Posterior vena cava (tissue), 2 donors: ENCODE measurements around the gene ARHGEF4. TPM values are rescaled to one million over a fixed set of nuclear protein-coding genes. Genes with fewer than 3 reads are reported as not detected.

Source experiments
- DNase-seq: peaks from one replicate; pipeline ENCODE4 v3.0.0-alpha.2; 2020; ENCODE audit warnings: low spot score
- intact Hi-C, 2 donors: fragments of 100-400 bp; cut with DNase I; formaldehyde crosslinking; loops; one replicate each; pipeline versions ENCODE4 v1.14.1 to v1.14.2; 2022 to 2023
- total RNA-seq, 2 donors: library from RNA; stranded (reverse); fragmentation: NEBNext Ultra II Directional; extraction: Animal tissue kit (Norgen Biotek cat#: 25700); gene quantifications; one replicate each; pipeline ENCODE4 v1.2.1, GENCODE V29; 2021
- donor health status: DM: yes; HTN: yes; CAD: no.
- donor health status: DM: yes; HTN: yes; CAD: no.

ARHGEF4 gene
- total RNA-seq, 2 donors from 2014 or later, result 8.8 to 14.7 TPM

- no peak for DNase-seq
- intact Hi-C loops, result no loop called here
Observed at GRCh38 chr2:131016826-131017741, 180.4 kb downstream of the ARHGEF4 start.

DNA sequence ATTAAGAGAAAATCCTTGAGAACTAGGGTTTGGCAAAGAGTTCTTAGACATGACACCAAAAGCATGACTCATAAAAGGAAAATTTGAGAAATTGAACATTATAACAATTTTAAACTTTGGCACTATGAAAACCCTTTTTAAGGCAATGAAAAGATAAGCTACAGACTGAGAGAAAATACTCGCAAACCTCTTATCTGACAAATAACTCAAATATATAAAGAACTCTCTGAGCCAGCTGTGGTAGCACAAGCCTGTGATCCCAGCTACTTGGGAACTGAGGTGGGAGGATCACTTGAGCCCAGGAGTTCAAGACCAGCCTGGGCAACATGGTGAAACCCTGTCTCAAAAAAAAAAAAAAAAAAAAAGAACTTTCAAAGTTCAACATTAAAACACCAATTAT is 186.0 kb downstream of the ARHGEF4 start:
- DNase-seq, result no peak
- intact Hi-C loops, result no loop called here

GRCh38 chr2:131023758-131024157 is 187.0 kb downstream of the ARHGEF4 start:
- intact Hi-C loops, result no loop called here
- DNase-seq, result no peak

- DNase-seq, result no peak
Observed at GRCh38 chr2:131026919-131027318, 190.2 kb downstream of the ARHGEF4 start.

DNA sequence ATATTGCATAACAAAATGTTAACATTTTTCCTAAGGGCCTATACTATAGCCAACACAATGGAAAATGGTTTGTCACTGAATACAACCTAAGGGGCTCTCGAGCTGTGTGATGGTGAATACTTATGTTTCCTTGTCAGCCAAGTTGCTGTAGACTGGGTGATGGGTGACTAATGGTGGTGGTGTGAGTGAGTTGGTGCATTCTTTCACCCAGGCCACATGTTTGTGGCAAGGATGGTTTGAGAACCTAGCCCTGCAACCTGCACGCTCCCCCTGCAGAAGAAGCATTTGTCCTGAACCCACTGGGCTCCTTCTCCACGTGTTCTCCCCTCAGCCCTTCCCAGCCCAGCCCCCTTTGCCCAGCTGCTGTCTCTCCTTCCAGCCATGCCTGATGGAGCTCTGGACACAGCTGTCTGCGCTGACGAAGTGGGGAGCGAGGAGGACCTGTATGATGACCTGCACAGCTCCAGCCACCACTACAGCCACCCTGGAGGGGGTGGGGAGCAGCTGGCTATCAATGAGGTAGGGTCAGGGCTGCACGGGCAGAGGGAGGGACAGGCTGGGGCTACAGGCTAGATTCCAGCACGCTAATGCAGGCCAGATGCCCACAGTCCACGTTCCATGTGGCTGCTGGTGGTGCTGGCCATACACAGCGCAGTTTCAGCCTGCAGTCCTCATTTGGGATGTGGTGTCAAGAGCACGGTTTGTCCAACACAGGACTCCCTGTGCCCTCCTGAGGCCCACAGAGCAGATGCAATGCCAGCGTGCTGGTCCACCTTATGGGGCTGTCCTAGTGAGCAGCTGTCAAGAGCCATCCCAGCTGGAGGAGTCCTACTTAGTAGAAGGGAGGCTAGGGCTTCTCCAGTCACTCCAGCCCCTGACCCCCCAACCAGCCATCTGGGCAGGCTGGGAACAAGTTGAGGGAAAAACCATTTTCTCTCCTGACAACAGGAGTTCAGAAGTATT is 191.1 kb downstream of the ARHGEF4 start:
- intact Hi-C loops, result loop anchor here in 1 of 2 donors (5.0 kb wide), 1 partner anchor 866 kb away; no protein-coding TSS in a partner anchor
- no peak for DNase-seq

More at GRCh38 chr2:131026919-131027318, 190.2 kb downstream of the ARHGEF4 start:
- intact Hi-C loops, result loop anchor here in 1 of 2 donors (5.0 kb wide), 1 partner anchor 865 kb away; no protein-coding TSS in a partner anchor

- DNase-seq, result no peak
- intact Hi-C loops, result loop anchor here in 1 of 2 donors (5.0 kb wide), 1 partner anchor 868 kb away; no protein-coding TSS in a partner anchor
Observed at GRCh38 chr2:131029812-131030211, 193.1 kb downstream of the ARHGEF4 start.

DNA sequence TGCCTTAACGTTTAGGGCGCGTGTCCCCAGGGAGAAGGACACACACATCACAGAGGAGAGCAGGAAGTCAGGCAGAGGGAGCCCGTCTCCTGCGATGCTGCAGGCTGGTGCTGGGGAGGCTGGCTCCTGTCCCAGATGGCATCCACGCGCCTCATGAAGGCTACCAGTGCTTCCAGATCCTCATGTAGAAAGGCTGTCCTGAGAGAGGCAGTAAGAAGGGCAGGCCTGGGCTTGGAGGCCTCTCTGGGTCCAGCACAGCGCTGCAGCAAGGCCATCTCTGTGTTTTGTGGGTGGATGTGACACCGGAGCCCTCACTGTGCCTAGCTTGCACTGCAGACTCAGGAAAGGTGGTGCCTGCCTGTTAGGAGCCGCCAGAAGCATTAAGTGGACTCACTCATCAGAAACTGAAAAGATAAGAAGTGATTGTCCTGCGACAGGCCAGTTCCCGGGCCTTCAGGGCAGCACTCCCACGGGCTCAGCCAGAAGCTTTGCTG is 193.8 kb downstream of the ARHGEF4 start:
- intact Hi-C loops, result no loop called here
- DNase-seq, result no peak

GRCh38 chr2:131031431-131031841 is 194.7 kb downstream of the ARHGEF4 start:
- DNase-seq, result no peak
- intact Hi-C loops, result no loop called here

DNA sequence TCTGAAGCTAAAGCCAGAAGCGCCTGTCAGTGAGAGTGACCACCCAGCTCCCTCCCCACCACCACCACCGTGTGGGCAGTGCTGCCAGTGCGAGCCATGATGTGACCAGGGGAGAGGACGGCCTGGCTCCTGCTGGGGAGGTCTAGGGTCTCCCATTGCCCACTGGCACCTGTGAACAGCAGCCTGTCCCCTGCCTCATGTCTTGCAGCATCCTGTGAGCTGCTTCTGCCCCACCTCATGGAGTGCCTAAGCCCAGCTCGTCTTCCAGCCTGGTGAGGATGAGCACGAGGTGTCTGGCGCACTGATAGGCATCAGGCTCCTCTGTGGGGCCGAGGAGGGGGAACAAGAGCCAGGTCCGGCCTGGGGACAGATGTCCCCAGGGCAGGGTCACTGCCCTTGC is 195.2 kb downstream of the ARHGEF4 start:
- no peak for DNase-seq
- intact Hi-C loops, result no loop called here

DNA sequence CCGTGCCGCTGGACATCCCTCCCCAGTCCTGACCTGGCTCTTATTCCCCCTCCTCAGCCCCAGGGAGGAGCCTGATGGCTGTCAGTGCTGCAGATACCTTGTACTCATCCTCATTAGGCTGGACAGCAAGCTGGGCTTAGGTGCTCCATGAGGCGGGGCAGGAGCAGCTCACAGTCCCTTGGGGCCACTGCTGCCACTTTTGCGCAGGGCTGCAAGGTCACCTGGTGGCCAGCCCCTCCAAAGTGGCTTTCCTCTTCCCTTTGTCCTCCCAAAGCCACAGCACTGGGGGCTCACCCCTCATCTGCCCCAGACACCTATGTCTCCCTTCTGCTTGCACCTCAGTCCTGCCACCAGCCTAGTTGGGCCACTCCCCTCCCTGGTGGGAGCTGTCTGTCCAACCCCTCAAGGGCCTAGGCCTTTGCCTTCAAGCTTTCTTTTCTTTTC is 195.7 kb downstream of the ARHGEF4 start:
- DNase-seq, result no peak
- intact Hi-C loops, result no loop called here

GRCh38 chr2:131033786-131034121 is 197.0 kb downstream of the ARHGEF4 start:
- DNase-seq, result no peak

DNA sequence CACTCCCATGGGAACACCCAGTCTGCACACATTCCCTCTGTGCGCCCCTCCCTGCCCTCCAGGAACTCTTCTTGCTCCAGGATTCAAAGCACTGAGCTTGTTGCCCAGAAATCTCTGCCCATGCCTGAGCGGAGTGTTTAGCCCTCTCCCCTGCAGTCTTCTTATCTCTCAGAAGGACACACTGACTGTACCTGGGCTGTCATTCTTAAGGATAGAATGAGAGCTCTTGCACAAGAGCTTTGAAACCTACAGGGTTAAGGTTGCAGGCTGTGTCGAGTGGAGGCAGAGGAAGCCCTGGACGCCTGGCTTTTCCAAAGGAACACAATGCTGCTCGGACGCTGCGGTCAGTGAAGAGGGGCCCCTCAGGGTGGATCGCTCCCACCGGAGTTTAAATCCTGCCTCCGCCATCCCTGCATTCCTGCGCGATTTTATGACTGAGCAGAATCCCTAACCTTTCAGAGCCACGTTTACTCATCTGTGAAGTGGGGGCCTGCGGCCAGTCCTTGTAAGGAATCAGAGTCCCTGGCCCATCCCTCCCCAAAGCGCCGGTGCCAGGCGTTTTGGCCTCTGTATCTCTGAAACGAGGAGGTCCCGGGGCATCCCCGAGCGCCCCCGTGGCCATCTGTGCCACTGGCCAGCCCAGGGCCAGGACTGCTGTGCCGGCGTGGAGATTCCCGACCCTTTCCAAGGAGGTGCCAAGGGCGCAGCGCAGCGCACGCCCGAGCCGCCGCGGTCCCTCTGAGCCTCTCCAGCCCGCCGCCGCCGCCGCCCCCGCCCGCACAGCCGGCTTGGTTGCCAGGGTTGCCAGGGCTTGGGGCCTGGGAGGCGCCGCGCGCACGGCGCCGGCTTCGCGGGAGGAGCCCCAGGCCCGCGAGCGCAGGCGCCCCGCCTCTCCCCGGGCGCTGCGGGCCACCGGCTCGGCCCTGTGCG is 197.7 kb downstream of the ARHGEF4 start:
- intact Hi-C loops, result no loop called here

More at GRCh38 chr2:131033786-131034121, 197.0 kb downstream of the ARHGEF4 start:
- intact Hi-C loops, result no loop called here

GRCh38 chr2:131035112-131035825 is 198.6 kb downstream of the ARHGEF4 start:
- intact Hi-C loops, result no loop called here
- DNase-seq, result peak; percentile 79

More for the DNA sequence above, 197.7 kb downstream of the ARHGEF4 start:
- DNase-seq, result peak; percentile 80

DNA sequence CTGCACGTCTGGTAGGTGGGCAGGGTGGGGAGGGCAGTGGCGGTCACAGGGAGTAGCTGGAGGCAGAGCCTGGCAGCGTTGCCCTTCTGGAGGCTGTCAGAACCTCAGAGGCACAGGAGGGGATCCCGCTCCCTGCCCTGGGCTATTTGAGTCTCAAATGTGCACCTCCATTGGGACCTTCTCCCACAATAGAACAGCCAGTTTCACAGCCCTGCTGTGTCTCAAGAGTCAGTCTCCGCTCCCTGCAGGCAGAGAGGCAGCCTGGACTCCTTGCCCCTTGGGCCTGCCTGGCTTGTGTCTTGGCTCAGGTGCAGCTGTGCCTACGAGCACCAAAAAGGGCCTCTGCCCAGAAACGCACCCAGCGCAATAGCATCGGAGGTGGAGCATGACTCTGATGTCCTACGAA is 199.1 kb downstream of the ARHGEF4 start:
- DNase-seq, result no peak
- intact Hi-C loops, result no loop called here

GRCh38 chr2:131036269-131036668 is 199.6 kb downstream of the ARHGEF4 start:
- intact Hi-C loops, result no loop called here

DNA sequence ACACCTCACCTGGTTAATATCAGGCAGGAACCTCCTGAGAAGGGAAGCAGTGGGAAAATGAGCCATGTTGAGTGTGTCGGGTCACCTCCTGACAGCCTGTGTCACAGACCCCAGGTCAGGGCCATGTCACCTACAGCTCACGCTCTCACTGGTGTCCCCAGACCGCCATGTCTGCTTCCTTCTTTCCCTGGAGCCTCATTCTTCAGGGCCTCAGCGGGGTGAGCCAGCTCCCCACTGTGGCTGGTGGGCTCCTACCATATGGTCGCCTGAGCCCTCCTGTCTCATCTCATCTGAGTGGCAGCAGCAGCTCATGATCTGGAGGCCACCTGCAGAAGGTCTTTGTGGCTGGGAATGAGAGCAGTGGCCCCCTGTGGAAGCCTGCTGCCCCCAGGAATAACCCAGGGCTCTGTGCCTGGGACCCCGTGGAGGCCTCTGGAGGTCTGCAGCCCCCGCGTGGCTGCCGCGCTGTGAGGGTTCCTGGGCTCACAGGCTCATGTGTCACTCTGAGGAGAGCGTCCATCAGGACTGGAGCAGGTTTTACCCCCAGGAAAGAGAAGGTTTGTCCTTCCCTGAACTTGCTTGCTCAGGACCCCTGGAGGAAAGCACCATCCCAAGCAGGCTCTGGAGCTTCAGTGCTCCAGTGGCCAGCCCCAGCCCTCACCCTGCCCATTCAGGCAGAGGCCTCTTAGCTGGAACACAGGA is 200.1 kb downstream of the ARHGEF4 start:
- intact Hi-C loops, result no loop called here
- no peak for DNase-seq

More at GRCh38 chr2:131036269-131036668, 199.6 kb downstream of the ARHGEF4 start:
- no peak for DNase-seq
